Left renal pelvis (tissue), 4 donors: ENCODE data around the gene PAM16. TPM values are rescaled to one million over a fixed set of nuclear protein-coding genes. Genes with fewer than 3 reads are reported as not detected.
A peak's percentile ranks its signal among the peaks of the same experiment; 100 is the strongest.
"Not testable (repeated sequence)": the region's sequence is repeated elsewhere in the genome, so short reads cannot be mapped to it uniquely, and the experiment has no call there.

Experiments used
- DNase-seq, 4 donors: peaks; one replicate each; pipeline ENCODE4 v3.0.0-alpha.2; 2013; ENCODE audit warnings: low read depth in 4 of 4, low spot score in 3 of 4
- polyA plus RNA-seq, 4 donors: library from polyadenylated mRNA; unstranded; fragments of 120-200 nt; gene quantifications; one replicate each; pipeline ENCODE4 v1.2.1, GENCODE V29; 2013; ENCODE audit not compliant: insufficient read length in 4 of 4

PAM16 gene
- 10 to 100 TPM; 19.4 to 36.3 (median 21.6) TPM for polyA plus RNA-seq

- DNase-seq, result peak; percentile 84 to 87 (median 86)
Observed at GRCh38 chr16:4350787-4351659, at the start of gene PAM16. Gene PAM16, minus strand, starts transcription at chr16:4351321. Its CDS starts 87 bp downstream, at chr16:4351234.

- no peak for DNase-seq
Observed at GRCh38 chr16:4399001-4399730, 48.0 kb upstream of the PAM16 start.

GRCh38 chr16:4395055-4395726 is 44.1 kb upstream of the PAM16 start:
- no peak for DNase-seq

GRCh38 chr16:4393850-4394249 is 42.7 kb upstream of the PAM16 start:
- DNase-seq, result not testable (repeated sequence)

- no peak for DNase-seq
Observed at GRCh38 chr16:4393240-4393600, 42.1 kb upstream of the PAM16 start.

- DNase-seq, result peak in 1 of 4 donors; percentile 77
Observed at GRCh38 chr16:4392382-4393239, 41.5 kb upstream of the PAM16 start.

GRCh38 chr16:4391631-4392381 is 40.7 kb upstream of the PAM16 start:
- DNase-seq, result no peak

- DNase-seq, result no peak
Observed at GRCh38 chr16:4390266-4391260, 39.4 kb upstream of the PAM16 start.

- DNase-seq, result no peak
Observed at GRCh38 chr16:4389051-4389955, 38.2 kb upstream of the PAM16 start.

- no peak for DNase-seq
Observed at GRCh38 chr16:4388271-4389021, 37.3 kb upstream of the PAM16 start.

- no peak for DNase-seq
Observed at GRCh38 chr16:4387781-4388180, 36.7 kb upstream of the PAM16 start.

- no peak for DNase-seq
Observed at GRCh38 chr16:4386951-4387565, 35.9 kb upstream of the PAM16 start.

- no peak for DNase-seq
Observed at GRCh38 chr16:4386451-4386805, 35.3 kb upstream of the PAM16 start.

- DNase-seq, result no peak
Observed at GRCh38 chr16:4385789-4386450, 34.8 kb upstream of the PAM16 start.

- DNase-seq, result no peak
Observed at GRCh38 chr16:4385066-4385788, 34.1 kb upstream of the PAM16 start.
